GM18858 (cell line): ENCODE measurements around the gene GNB2.
A peak's percentile ranks its signal among the peaks of the same experiment; 100 is the strongest.

Source experiments
- ATAC-seq: cut with Tn5 transposase; IDR thresholded peaks from one replicate; pipeline ENCODE4 v1.9.1; 2021; ENCODE audit not compliant: unreplicated experiment

GNB2 gene

DNA sequence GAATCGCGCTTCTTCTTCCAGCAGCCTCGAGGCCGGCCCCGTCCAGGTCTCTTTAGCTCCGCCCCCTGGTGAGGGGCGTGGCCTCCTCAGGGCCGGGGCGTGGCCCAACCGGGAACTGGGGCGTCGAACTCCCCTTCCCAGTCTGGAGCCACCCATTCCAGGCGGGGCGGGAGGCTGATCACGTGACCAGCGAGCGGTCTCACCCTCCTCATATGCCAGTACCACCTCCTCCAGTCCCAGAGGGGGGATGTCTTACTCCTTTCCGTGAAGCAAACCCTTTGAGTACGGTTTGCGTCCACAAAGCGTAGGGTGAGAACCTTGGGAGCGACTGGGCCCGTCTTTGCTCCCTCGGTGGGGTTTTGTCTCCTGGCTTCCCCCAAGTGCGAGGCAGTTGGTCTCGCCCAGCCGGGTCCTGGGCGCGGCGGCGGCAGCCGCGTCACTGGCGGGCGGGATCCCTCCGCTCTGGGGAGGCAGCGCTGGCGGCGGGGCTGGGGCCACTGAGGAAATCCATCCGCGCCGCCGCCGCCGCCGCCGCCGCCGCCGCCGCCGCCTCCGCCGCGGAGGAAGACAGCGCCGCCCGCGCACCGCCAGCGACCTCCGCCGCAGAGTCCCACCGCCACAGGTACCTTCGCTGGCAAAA, at the start of gene GNB2:
Gene GNB2, plus strand, starts transcription at position 439 of the 640 bp plus-strand sequence. CDS start 2,526 bp downstream, outside the sequence.
- ATAC-seq, result peak; percentile 46

DNA sequence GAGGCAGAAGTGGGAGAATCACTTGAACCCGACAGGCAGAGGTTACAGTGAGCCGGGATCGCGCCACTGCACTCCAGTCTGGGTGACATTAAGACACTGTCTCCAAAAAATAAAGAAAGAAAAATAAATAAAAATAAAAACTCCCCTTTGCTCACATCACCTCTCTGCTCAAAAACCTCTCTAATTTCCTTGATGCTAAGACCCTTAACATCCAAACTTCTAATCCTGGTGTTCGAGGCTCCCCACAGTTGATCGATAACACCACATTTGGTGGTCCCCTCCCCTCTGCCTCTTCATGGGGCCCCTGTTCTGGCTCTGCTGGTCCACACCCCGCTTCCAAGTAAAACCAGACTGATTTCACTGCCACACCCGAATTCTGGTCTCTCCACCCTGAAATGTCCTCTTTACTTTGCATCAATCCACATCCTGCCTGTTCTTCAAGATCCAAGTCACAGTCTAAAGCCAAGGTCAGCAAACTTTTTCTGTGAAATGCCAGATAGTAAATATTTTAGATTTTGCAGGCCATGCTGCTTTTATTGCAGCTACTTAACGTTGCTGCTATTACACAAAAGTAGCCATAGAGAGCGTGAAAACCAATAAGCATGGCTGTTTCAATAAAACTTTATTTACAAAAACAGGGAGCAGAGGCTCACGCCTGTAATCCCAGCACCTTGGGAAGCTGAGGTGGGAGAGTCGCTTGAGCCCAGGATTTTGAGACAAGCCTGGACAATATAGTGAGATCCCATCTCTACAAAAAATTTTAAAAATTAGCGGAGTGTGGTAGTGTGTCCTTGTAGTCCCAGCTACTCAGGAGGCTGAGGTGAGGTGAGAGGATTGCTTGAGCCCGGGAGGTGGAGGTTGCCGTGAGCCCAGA, 49.4 kb upstream of the GNB2 start:
- no peak for ATAC-seq

DNA sequence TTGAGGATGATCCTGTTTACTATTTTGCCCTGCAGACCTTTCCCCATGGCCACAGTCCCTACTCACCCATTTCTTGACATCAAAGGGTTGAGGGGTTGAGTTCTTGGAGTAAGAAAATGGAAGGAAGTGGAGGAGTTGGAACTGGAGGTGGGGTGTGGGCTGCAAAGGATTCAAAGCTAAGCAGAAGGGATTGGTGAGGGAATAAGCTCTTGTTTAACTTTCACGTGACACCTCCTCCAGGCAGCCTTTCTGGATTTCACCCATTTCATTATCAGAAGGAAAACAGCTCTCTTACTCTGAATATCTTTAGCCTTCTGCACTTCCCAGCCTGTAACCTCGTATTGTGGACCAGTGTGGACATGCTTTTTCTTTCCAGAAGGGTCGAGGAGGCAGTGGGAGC, 47.5 kb upstream of the GNB2 start:
- no peak for ATAC-seq

DNA sequence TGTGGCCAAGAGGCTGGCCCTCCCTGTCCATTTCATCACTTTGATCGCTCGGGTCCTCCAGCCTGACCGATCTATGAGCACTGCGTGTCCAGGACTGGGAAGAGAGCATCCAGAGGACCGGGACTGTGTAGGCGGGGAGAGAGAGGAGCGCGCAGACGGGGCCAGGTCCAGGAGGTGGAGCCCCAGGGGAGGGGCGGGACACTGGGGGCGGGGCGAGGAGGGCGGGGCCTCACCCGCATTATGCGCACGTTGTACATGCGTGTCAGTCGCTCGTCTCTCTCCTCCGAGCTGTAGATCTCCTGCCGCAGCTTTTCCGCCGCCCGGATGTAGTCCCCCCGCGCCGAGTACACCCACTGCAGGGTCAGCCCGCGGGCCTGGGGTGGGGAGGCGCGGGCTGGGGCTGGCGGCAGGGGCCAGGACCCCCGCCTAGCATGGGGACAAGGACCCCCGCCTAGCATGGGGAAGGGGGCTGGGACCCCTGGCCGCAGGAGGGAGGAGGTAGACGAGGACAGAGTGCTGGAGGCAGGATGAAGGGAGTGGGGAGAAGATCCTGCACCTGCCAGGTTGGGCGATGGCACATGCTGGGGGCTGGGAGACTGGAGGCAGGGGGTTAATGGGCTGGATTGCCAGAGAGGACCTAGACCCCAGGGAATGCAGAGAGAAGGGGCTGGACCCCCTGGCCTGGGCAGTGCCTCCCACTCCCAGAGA, 46.9 kb upstream of the GNB2 start:
- no peak for ATAC-seq

DNA sequence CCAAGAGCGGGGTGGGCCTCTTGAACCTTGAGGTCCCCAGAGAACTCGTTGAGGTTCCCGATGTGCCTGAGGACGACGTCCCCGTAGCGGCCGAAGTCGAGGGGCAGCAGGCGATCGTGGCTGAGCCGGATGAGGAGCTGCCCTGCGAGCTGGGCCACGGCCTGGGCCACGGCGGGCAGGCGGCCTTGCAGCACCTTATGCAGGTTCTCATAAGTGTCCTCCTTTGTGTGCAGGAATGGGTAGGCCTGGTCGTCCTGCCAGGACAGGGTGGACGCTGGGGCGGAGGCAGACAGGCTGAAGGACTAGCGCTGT, 46.3 kb upstream of the GNB2 start:
- no peak for ATAC-seq

DNA sequence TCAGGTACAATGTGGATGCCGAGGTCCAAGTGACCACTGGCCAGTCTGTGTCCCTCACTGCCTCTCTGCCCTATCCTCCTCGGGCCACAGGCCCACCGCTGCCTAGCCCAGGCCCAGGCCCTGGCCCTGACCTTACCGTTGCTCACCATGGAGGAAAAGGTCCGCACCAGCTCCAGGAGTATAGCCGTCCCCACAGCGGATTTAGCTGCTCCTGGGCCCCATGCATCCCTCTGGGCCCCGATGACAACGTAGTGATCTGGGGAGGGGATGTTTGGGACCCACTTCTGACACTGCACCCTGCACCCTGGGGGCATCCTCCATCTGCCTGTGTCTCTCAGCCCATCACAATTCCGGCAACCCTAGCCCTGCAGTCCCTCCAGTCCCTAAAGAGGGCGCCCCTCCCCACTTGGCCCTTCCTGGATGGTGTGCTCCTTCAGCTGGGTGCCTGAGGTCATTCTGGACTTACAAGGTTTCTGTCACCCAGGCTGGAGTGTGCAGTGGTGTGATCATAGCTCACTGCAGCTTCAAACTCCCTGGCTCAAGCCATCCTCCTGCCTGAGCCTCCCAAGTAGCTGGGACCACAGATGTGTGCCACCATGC, 44.3 kb upstream of the GNB2 start:
- ATAC-seq, result no peak

DNA sequence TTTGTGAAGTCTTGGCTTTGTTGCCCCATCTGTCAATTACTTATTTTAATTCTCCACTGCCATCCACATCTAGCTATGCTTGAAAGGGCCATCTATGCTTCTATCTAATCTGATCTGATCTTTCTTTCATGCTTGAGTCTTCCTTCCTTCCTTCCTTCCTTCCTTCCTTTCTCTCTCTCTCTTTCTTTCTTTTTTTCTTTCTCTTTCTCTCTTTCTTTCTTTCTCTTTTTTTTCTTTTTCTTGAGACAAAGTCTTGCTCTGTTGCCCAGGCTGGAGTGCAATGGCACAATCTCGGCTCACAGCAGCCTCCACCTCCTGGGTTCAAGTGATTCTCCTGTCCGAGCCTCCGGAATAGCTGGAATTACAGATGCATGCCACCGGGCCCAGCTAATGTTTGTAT, 43.5 kb upstream of the GNB2 start:
- no peak for ATAC-seq

DNA sequence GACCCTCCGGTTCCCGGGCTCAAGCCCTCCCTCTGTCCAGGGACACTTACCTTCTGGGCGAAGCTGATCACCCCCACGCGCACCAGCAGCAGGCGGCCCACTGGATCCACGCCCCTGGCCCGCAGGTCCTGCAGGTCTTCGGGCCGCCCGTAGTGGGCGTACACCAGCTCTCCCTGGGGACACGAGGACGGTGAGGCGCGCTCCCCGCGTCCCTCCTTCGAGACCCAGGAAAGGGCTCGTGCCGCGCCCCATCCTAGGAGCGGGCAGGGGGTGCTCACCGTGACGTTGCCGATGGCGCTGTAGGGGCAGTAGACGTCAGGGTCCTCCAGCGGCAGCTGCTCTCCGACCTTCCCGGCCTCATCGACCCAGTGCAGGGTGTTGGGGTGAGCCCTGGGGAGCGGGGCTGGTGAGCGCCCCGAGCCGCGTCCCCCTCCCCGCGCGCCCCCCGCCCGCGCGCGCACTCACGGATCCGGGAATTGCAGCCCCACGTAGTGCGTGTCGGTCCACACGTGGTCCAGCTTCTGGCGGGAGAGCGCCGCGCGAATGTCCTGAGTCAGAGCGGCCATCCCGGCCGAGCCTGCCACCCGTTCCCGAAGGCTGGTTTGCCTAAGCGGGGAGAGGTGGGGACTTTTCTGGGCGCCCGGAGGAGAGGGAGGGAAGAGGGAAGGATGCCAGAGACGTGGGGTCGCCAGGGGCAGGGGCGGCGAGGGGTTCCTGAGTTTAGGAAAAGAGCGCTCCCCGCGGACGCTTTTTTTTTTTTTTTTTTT, 40.4 kb upstream of the GNB2 start:
- no peak for ATAC-seq

DNA sequence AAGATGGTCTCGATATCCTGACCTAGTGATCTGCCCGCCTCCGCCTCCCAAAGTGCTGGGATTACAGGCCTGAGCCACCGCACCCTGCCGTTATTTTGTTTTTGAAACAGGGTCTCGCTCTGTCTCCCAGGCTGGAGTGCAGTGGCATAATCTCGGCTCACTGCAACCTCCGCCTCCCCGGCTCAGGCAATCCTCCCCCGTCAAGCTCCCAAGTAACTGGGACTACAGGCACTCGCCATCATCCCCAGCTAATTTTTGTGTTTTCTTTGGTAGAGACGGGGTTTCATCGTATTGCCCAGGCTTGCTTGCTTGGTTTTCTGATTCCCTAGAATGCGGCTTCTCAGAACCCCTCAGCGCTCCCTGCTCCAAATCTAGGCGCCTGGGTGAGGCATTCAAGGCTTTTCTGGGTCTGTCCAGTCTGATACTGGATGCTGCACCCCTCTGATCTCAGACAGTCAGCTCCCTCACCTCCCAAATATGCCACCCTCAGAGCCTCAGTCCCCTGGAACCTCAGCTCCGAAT, 33.5 kb upstream of the GNB2 start:
- ATAC-seq, result no peak

DNA sequence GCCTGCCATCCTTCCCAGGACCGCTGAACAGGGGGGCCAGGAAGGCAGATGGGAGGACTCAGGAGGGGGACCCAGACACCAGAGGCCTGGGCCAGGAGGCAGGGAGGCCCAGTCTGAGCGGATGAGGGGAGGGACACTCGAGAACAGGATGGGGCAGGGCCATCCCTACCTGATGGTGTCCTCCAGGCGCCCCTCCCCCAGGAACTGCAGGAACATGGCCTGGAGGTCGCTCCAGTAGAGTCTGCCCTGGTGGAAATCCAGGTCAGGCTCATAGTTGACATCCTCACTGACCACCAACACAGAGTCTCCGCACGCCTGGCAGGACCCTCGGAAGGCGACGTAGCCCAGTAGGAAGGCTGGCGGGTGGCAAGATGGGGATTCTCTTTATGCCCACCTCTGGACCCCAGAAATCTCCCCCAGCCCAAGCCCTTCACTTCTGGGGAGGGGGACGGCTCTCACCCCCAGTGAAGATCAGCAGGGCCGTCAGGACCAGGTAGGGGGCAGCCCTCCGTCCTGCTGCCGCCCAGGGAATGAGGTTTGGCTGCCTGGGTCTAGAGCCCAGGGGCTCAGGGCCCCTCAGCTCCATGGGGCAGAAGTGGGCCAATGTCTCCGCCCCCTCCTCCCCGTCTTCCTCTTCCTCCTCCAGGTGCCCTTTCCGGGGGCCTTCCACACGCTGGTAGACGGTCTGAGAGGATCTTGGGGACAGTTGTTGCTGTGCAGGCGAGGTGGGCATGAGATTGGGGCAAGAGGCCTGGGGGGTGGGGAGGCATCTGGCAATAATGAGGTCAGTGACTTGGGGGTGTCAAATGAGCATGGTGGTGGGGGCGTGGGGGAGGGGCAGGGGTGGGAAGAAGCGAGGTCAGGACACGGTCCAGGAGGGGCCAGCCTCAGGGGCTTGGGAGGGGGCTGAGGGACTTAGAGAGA, 32.8 kb upstream of the GNB2 start:
- no peak for ATAC-seq

DNA sequence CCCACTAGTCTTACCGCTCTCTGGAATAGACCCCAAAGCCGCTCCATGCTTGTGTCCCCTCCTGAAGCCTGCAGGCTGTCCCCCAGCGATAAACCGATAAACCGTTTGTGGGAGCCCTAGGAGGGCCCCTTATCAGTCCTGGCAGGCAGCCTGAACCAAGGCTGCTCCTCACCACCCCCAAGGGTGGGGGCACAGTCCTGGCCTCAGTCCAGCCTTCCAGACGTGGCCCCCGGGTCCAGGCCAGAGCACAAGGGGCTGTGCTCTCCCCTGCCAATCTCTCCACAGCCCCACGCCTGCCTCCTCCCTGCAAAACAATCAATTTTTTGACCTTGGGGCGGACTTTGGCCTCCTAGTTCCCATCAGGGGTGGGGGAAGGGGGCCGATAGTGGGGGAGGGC, 32.1 kb upstream of the GNB2 start, which contains the start of gene TFR2:
Gene TFR2, minus strand, starts transcription at position 90 of the 397 bp plus-strand sequence. Its CDS starts 43 bp downstream, at position 47.
- ATAC-seq, result no peak

DNA sequence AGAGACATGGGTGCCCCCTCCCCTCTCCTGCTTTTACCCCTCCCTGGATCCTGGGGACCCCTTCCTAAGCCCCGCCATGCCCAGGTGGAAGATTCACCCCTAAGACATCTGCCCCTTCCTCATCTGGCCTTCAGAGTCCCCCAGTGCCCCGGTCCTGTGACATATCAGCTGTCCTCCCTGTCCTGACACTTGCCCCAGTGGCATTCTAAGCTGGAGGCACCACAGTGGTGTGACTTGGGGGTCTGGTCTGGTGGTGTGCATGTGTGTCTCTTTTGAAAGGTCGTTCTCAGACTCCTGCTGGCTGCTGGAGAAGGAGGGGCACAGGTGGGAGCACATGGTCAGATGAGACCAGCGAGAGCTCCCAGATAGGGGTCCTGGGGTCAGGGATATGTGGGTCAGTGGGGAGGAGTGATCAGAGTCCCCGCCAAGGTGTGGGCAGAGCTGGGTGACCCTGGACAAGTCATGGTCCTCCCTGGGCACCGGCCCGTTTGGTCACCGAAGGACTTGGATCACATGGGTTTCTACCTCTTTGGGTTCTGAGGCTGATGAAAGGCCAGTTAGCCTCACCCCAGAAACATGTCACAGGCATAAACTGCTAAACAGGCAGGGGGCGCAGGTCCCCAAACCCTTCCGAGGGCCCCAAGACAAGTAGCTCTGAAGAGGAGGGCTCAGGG, 31.5 kb upstream of the GNB2 start:
- ATAC-seq, result no peak

DNA sequence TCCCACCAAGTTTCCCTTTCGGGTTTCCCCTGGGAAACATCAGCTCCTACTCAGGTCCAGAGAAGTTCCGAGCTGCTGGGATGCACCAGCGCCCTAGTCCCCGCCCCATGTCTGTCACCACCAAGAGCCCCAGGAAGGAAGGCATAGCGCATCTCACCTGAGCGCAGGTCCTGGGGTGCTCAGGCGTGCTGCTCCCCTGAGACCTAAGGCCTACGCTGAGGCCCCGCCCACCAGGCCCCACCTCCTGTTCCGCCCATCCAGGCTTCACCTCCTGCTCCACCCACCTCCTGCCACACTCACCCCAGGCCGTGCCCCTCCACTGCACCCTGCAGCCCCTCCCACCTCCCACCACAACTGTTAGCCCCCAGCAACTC, 31.0 kb upstream of the GNB2 start:
- no peak for ATAC-seq

DNA sequence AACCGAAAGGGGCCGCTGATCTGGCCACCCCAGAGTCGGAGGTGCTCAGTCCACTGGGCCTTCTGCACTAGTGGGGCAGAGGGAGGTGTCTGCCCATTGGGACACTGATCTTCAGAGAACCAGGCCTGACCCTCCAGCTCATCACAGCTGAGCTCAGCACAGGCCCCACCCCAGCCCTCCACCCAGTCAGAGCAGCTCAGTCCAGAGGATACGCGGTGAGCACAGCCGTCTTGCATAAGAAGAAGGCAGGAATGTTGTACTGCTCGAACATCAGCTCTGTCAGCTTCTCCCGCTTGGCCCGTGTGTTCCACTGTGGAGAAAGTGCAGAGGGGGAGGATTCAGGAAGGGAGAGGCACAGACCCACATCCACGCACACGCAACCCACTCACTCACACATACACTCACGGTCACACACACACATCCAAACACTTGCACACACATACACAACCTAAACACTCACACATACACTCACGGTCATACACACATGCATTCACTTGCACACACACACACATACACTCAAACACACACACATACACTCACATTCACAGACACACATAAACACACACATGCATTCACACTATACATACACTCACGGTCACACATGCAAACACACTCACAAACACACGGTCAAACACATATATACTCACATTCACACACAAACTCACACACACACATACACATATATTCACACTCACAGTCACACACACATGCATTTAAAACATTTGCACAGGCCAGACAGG, 23.5 kb upstream of the GNB2 start:
- ATAC-seq, result no peak

DNA sequence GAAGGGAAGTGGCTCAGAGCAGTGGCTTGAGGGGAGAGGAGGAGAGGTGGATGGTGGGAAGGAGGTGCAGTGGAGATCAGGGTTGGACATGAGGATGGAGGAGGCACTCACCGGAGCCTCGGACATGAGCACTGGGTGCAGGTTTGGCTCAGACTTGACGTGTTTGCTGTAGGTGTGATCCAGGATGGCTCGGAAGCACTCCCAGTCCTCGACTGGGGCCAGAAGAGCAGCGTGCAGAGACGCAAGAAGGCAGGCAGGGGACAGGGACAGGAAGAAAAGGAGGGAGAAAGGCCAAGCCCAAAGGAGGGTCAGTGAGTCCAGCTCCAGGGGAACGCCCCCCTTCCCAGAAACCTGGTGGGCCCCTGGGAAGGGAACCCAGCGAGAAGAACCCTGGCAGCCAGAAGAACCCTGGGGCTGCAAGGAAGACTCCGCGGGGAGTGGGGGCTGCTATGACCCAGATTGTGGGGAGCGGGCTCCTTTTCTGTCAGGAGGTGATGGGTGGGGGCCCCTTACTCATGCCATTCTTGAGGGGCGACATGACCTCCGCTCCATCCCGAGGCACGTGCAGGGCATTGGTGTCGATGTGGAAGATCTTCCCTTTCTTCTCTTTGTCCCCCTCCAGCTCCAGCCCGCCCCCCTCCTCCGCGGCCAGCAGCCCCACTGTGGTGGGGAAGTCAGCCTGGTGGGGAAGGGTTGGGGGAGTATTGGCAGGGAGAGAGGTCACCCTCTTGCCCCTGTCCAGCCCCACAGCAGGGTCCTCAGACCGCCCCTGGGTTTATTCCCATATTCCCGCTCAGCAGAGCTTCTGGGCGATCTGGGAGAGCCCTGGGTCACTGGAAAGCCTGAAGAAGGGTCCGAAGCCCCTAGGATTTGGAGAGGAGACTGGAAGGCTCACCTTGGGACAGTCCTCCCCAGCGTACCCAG, 18.4 kb upstream of the GNB2 start:
- ATAC-seq, result no peak

DNA sequence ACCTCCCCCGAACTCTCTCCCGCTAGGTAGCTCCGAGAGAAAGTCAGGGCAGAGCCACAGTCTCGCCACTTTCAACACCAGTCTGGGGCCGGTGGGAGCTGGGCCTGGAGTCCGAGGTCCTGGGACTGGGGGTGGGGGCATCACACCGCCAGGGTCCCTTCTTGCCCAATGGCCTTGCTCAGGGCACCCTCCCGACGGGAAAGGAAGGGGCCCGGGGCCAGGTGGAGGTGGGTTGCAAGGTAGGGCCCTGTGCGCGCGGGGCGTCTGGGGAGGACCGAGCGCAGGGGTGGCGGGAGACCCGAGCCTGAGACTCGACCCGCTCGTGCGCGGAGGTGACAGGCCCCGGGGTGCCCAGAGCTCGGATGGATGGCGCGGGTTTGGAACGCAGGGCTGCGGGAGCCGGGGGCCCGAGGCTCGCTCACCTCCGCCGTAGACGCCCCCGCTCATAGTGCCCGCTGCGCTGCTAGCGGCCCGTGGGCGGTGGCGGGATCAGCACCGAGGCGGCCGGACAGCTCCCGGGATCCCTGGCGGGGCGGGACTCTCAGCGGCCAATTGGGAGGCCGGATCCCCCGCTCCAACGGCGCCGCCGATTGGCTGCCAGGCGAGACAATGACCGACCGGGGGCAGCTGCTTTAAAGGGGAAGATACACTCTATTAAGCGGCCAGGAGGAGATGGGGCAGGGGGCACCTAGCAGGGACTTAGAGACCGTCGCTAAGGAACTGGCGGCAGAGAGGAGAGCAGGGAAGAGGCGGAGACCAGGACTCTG, 17.4 kb upstream of the GNB2 start, which contains the start of gene ACTL6B:
Gene ACTL6B, minus strand, starts transcription at position 541 of the 767 bp plus-strand sequence. Its CDS starts 94 bp downstream, at position 447.
- no peak for ATAC-seq
